Measurements from ENCODE around the gene CDC42BPG. TPM values are rescaled to one million over a fixed set of nuclear protein-coding genes. Genes with fewer than 3 reads are reported as not detected.

Gene CDC42BPG
- total and polyA plus RNA-seq, 2 of the 8 experiments (the other 6 are each of a cell fraction or from before 2014, with no cell fraction given): 3.7 to 10.6 TPM

DNA sequence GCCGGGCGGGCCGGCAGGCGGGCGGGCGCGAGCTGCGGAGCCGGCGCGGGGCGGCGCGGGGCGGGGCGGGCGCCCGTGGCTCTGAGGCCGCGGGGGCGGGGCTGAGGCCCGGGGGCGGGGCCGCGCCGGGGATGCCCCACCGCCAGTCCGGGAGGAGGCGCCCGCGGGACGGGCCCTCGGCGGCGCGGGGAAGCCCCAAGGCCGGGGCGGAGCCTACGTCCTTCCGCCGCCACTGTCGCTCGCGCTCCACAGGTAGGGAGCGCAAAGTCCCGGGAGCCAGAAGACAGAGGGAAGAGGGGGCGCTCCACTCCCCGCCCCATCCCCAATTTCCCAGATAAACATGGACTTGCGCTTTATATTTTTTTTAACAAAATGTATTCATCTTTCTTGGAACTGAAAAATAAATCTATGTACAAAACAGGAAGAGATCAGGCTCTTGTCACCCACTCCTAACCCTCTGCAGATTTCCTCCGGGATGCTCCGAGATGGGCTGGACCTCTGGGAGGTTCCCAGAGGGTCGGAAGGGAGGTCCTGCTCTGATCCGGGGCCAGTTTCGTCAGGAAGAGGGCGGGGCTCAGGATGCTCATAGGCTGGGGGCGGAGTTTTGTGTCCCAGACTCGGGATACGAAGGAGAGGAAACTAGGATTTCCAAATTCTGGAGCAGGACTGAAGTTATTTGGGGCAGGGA, 41.2 kb downstream of the CDC42BPG start, which contains the start of gene MAP4K2 (continued):
- TF ChIP-seq SP1 (IDR thresholded peaks at IDR 0.05; ENCODE audit: low read depth, low read length) (0 out of 2 replicates have a peak, but pooled peaks have one; percentile 29), RBBP5 (IDR thresholded peaks at IDR 0.05; ENCODE audit: borderline replicate concordance, low read depth, low read length) (0 out of 2 replicates have a peak, but pooled peaks have one; percentile 50), CBX5 (IDR thresholded peaks at IDR 0.05; ENCODE audit: low read depth, low read length) (no peak)
